HG03575 (cell line): ENCODE results near the gene C2orf42.
"Not testable (repeated sequence)": the region's sequence is repeated elsewhere in the genome, so short reads cannot be mapped to it uniquely, and the experiment has no call there.

Source experiments
- ATAC-seq: cut with Tn5 transposase; IDR thresholded peaks from one replicate; pipeline ENCODE4 v1.9.1; 2021; ENCODE audit not compliant: unreplicated experiment, insufficient number of reproducible peaks, low FRiP score; ENCODE audit errors: extremely low read depth

C2orf42 gene

DNA sequence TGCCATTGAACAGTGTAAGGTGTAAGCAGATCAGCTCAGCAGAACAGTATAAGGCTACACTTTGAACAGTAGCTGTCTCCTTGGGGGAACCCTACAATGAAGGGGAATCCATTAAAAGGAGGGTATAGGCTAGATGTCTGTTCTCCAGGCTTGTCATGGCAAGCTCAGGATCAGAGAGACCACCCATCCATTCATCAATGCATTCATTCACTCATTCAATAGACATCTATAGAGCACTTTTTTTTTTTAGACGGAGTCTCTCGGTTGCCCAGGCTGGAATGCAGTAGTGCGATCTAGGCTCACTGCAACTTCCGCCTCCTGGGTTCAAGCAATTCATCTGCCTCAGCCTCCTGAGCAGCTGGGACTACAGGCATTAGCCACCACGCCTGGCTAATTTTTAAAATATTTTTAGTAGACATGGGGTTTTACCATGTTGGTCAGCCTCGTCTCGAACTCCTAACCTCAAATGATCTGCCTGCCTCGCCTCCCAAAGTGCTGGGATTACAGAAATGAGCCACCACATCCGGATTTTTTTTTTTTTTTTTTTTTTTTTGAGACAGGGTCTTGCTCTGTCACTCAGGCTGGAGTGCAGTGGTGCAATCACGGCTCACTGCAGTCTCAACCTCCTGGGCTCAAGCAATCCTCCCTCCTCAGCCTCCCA, 56.4 kb downstream of the C2orf42 start:
- not testable (repeated sequence) for ATAC-seq

- no peak for ATAC-seq
Measured at GRCh38 chr2:70133491-70134322, 57.1 kb downstream of the C2orf42 start.

- ATAC-seq: no peak
Measured at GRCh38 chr2:70133127-70133452, 57.7 kb downstream of the C2orf42 start.

DNA sequence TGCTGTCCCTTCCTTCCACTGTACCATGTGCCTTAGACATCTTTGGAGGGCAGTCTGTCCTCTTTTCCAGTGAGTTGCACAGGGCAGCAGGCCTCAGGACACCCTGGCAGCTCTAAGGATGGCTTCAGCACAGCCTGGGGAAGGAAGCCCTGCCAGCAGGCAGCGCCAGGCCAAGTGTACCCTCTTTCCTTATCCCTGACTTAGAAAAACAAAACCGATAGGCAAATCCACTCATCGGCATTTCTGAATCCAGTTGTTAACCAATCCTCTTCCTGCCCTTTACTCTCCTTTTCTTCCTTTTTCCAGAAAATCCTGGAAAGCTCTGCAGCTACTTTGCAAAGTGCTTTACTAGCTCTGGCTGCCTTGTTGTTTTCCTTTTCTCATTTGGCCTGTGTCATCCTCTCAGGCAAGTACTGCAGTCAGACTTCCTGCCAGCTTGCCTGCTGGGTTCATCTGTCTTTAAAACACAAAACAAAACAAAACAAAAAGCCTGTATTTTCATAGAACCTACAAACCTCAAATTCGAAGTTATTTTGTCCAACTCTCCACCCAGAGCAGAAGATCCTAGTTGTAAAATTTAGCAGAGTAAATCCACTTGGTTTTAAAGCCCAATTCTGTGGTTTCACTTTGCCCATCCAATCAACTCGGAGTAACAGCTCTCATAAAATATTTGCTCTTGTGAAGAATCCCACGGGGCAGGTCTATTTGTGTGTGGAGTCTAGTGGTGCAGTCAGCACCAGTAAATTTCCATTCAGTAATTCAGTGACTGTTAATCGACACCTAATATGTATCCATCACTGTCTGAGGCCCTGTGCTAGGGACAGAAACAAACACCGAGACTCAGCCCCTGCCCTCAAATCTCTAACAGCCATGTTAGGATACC, 58.3 kb downstream of the C2orf42 start:
- ATAC-seq: no peak

GRCh38 chr2:70131344-70132143, 59.3 kb downstream of the C2orf42 start:
- ATAC-seq: not testable (repeated sequence)

GRCh38 chr2:70128005-70128404, 62.8 kb downstream of the C2orf42 start:
- ATAC-seq: no peak

GRCh38 chr2:70126413-70126812, 64.4 kb downstream of the C2orf42 start:
- no peak for ATAC-seq

GRCh38 chr2:70125498-70125898, 65.3 kb downstream of the C2orf42 start:
- no peak for ATAC-seq

GRCh38 chr2:70124983-70125480, 65.8 kb downstream of the C2orf42 start:
- ATAC-seq: no peak

DNA sequence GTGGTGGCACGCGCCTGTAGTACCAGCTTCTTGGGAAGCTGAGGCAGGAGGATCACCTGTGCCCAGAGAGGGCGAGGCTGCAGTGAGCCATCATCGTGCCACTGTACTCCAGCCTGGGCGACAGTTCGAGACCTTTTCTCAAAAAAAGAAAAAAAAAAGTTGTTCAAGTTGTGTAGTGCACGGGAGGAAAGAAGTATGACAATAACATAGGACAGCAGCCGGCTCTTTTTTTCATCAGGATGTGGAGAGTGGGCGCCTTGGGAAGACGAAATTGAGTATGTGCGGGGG, 67.0 kb downstream of the C2orf42 start:
- ATAC-seq: no peak

DNA sequence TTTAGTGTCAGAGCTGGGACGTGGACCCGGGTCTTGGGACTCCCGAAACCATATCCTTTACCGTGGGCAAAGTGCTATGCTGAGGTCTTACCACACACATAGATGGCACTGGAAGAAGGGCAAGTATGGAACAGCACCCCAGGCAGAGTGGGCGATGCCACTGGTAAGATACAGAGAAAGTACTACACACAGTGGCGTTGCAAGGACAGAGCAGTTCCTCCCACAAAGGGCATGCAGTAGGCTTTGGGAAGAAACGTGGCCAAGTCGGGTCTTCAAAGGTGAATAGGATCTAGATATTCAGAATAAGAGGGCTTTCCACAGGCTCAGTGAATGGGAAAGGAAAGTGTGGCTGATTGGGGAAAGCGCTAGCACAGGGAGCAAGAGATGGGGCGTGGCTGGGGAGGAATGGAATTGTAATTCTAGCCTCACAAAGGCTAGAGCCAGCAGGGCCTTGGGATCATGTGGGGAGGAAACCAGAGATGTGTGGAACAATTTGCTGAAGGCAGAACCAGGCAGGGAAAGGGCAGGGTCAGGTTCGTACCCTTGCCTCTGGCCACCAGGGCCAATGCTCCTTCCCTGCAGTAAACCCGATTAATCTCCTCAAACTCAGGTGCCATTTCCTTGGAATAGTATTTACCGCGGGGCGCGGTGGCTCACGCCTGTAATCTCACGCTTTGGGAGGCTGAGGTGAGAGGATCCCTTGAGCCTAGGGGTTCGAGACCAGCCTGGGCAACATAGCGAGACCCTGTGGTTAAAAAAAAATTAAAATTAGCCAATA, 67.6 kb downstream of the C2orf42 start:
- ATAC-seq: no peak

- ATAC-seq: no peak
Measured at GRCh38 chr2:70122470-70122869, 68.3 kb downstream of the C2orf42 start.

GRCh38 chr2:70121627-70122372, 69.0 kb downstream of the C2orf42 start:
- no peak for ATAC-seq

- no peak for ATAC-seq
Measured at GRCh38 chr2:70118798-70119454, 71.9 kb downstream of the C2orf42 start.

DNA sequence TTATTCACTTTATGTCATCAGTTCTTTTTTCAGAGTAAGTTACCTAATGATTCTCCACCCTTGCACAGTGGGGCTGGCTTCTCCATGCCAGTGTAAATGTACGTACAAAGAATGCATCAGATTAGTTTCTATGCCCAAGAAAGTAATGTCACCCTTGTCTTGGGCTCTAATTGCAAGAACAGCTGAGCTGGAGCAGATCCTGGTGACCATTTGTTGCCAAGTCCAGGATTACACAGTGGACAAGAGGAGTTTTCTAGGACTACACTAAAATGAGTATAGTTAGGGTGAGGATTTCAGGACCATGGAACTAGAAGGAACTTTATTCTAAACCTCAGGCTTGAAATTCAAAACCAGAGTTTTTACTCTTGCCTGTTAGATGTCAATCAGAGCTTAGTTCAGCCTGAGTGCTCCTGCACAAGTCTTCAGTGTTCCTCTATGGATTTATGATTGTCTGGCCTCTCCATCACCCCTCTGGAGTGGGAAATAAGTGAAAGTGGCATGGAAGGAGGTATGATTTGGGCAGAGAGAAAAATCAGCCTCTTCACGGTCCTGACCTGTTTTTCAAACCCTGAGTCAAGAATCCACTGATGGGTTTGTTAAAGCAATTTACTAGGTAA, 73.8 kb downstream of the C2orf42 start:
- ATAC-seq: no peak

DNA sequence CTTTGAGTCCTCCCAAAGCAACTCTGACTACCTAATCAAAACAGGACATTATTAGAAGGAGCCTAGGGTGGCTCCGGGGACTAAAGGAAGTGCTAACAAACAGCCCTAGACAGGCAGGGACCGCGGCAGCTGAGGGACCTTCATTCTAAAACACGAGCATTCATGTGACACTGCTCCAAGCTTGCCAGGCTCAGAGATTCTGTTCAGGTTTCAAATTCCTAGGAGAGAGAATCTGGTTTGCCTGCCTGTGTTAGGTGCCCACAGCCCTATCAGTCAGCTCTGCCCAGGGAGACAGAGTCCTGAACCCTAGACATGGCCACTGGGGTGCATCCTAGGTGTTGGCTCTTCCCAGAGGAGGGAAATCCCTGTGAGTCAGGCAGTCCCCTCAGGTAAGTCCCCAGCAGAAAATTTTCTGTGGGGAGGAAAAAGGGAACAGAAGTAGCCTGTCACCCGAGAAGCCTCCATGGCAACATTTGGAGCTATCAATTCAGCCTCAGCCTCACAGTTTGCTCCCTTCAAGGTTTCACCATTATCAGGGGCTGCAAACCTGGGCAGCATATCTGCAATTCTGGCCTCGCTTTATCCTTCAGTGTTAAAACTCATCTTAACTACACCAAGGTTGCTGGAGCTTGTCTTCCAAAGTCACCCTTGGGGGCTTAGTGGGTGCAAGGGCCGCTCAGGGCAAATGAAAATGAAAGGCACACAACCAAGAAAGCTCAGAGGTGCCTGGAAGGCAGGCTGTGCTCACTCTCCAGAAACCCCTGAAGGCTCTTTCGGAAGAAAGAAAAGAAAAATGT, 75.0 kb downstream of the C2orf42 start:
- no peak for ATAC-seq
